MCF 10A (cell line): ENCODE results near the gene MTA3. TPM values are rescaled to one million over a fixed set of nuclear protein-coding genes. Genes with fewer than 3 reads are reported as not detected.

Source experiments
- BruUV-seq: library from RNA; stranded (reverse); fragments of 400-500 nt; replicated peaks from 2 replicates; lab custom pipeline; 2021; lab: Mats Ljungman, UMichigan
- CTCF ChIA-PET: fragments of 300-600 bp; sonication (Branson Sonifier 250); formaldehyde crosslinking; extraction: SDS; loops from one replicate; lab custom pipeline; 2021; ENCODE audit warnings: antibody characterized with exemption, inconsistent platforms; lab: Yijun Ruan, JAX
- POLR2A ChIA-PET: fragments of 300-600, 350-650 bp; sonication (Branson Sonifier 250); formaldehyde crosslinking; extraction: SDS; loops from one replicate; lab custom pipeline; 2020; ENCODE audit warnings: antibody characterized with exemption, inconsistent platforms; lab: Yijun Ruan, JAX
- DNase-seq: peaks from one replicate; pipeline ENCODE4 v3.0.0-alpha.2; 2018; ENCODE audit not compliant: unreplicated experiment
- H3K27ac Mint-ChIP-seq: one replicate; pipeline ENCODE4 v1.8.0; 2022; ENCODE audit warnings: mild to moderate bottlenecking, low read depth, mixed read lengths; ENCODE audit not compliant: unreplicated experiment
- H3K27me3 Mint-ChIP-seq: one replicate; pipeline ENCODE4 v1.8.0; 2022; ENCODE audit warnings: mixed read lengths; ENCODE audit not compliant: insufficient read depth, unreplicated experiment
- H3K36me3 Mint-ChIP-seq: one replicate; pipeline ENCODE4 v1.8.0; 2022; ENCODE audit warnings: mild to moderate bottlenecking, moderate library complexity, mixed read lengths; ENCODE audit not compliant: insufficient read depth, unreplicated experiment
- H3K4me1 Mint-ChIP-seq: one replicate; pipeline ENCODE4 v1.8.0; 2022; ENCODE audit warnings: mixed read lengths; ENCODE audit not compliant: insufficient read depth, unreplicated experiment
- H3K4me3 Mint-ChIP-seq: one replicate; pipeline ENCODE4 v1.8.0; 2022; ENCODE audit warnings: mild to moderate bottlenecking, moderate library complexity, mixed read lengths; ENCODE audit not compliant: unreplicated experiment
- H3K9me3 Mint-ChIP-seq: one replicate; pipeline ENCODE4 v1.8.0; 2022; ENCODE audit warnings: mixed read lengths; ENCODE audit not compliant: unreplicated experiment
- CTCF ChIP-seq: fragments of 200-600 bp; IDR thresholded peaks from one replicate; pipeline ENCODE4 v1.8.0; 2022; ENCODE audit warnings: antibody characterized with exemption, mild to moderate bottlenecking; ENCODE audit not compliant: unreplicated experiment
- intact Hi-C: fragments of 100-400 bp; cut with micrococcal nuclease; formaldehyde crosslinking; loops from 2 replicates; pipeline ENCODE4 v1.14.1; 2022
- total RNA-seq: library from RNA; stranded (reverse); gene quantifications from 2 replicates; pipeline ENCODE4 v1.2.3, GENCODE V29; 2022

The MTA3 gene
- total RNA-seq, 1 experiment from 2014 or later, result 41.4 TPM

DNA sequence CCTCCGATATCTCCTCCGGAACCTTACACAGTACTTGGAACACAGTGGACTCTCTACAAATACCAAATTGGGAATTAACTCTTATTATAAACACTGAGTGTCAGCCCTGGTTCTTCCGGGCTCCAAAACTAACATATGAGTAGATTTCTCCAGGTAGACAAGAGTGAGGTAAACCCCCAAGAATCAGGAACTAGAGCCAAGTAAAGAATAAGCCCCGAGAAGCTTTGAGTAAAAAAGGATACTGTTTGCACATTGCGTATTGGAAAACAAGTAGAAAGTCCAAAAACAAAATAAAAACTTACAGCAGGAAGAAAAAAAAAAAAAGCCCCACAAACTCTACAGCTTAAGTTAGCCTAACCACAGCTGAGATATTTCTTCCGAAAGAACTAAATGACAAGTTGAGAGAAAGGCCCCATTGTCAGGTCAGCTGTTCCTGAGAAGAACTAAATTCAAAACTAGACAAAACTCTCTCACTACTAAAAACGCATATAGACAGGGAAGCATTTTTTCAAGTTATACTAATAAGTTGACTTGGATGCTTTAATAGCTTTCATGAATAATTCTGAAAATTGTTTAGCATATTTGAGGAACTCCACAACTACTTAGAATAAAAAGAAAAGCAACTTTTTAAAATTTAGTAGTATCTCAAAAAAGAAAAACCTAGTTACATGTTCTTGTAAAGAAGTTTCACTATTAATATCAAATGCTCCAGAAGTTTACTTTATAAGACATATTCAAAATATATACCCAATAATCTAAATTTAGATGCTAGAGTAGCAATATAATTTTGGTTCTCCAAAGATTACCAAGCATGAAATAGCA is 228.2 kb downstream of the MTA3 start:
- CTCF ChIA-PET, result interaction anchor here (0.6 to 0.7 kb wide), 4 partner anchors 176 to 1464 kb away, joined by 3 to 4 read pairs (median 4); no protein-coding TSS in a partner anchor
- DNase-seq, result no peak
- Mint-ChIP-seq H3K27me3 (no peaks in the 10 kb centered on the region), H3K4me1 (peaks cover 19% of the 10 kb centered on the region), H3K9me3 (no peaks in the 10 kb centered on the region), H3K36me3 (no peaks in the 10 kb centered on the region), H3K27ac (peak overlapping the region; percentile 76), H3K4me3 (no peak overlapping the region)
- TF ChIP-seq CTCF, result no peak
- intact Hi-C loops, result no loop called here
- BruUV-seq, result no TSS peak
- POLR2A ChIA-PET, result interaction anchor here (1.5 to 2.5 kb wide), 2 partner anchors 13 to 17 kb away, joined by 5 to 14 read pairs; no protein-coding TSS in a partner anchor

- BruUV-seq, result no TSS peak
- no peaks in the 10 kb centered on the region for H3K36me3 Mint-ChIP-seq
- H3K4me1 Mint-ChIP-seq, result peaks cover 21% of the 10 kb centered on the region
- no peak overlapping the region for H3K4me3 Mint-ChIP-seq
- ChIA-PET CTCF (no interaction called here), POLR2A (interaction anchor here (2.5 kb wide), 1 partner anchor 13 kb away, joined by 14 read pairs; no protein-coding TSS in a partner anchor)
- intact Hi-C loops, result no loop called here
- no peak overlapping the region for H3K27ac Mint-ChIP-seq
- no peaks in the 10 kb centered on the region for H3K9me3 Mint-ChIP-seq
- no peak for TF ChIP-seq CTCF
- no peak for DNase-seq
- H3K27me3 Mint-ChIP-seq, result no peaks in the 10 kb centered on the region
Observed at GRCh38 chr2:42797281-42797680, 228.8 kb downstream of the MTA3 start.

DNA sequence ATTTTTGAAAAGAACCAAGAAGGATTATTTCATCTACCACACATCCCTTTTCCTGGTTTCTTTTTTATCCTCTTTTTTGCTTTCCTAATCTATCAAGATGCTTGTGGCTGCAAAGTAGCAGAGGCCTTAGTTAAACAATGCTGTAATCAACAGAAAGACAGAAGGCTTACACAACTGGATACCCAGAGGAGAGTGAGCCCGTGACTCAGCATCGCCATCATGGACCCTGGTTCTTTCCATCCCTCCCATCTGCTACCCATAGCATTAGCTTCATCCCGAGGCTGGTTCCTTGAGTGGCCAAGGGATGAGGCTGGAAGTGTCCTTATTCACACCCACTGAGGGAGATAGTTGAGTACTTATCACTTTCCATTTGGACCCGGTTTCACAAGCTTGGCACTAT is 231.4 kb downstream of the MTA3 start:
- POLR2A ChIA-PET, result interaction anchor here (1.9 kb wide), 1 partner anchor 11 kb away, joined by 8 read pairs; no protein-coding TSS in a partner anchor

More for the DNA sequence above, 231.4 kb downstream of the MTA3 start:
- Mint-ChIP-seq H3K27ac (no peak overlapping the region), H3K27me3 (no peaks in the 10 kb centered on the region), H3K4me3 (no peak overlapping the region), H3K9me3 (no peaks in the 10 kb centered on the region), H3K4me1 (peaks cover 21% of the 10 kb centered on the region), H3K36me3 (no peaks in the 10 kb centered on the region)
- TF ChIP-seq CTCF, result no peak
- no peak for DNase-seq
- CTCF ChIA-PET, result interaction anchor here (1.3 to 1.4 kb wide), 2 partner anchors 9 to 13 kb away, joined by 3 to 5 read pairs; no protein-coding TSS in a partner anchor
- BruUV-seq, result no TSS peak
- intact Hi-C loops, result no loop called here
